ENCODE data around the gene PLPPR5.
"Not testable (repeated sequence)": the region's sequence is repeated elsewhere in the genome, so short reads cannot be mapped to it uniquely, and the experiment has no call there.

Gene PLPPR5, protein sequence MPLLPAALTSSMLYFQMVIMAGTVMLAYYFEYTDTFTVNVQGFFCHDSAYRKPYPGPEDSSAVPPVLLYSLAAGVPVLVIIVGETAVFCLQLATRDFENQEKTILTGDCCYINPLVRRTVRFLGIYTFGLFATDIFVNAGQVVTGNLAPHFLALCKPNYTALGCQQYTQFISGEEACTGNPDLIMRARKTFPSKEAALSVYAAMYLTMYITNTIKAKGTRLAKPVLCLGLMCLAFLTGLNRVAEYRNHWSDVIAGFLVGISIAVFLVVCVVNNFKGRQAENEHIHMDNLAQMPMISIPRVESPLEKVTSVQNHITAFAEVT

DNA sequence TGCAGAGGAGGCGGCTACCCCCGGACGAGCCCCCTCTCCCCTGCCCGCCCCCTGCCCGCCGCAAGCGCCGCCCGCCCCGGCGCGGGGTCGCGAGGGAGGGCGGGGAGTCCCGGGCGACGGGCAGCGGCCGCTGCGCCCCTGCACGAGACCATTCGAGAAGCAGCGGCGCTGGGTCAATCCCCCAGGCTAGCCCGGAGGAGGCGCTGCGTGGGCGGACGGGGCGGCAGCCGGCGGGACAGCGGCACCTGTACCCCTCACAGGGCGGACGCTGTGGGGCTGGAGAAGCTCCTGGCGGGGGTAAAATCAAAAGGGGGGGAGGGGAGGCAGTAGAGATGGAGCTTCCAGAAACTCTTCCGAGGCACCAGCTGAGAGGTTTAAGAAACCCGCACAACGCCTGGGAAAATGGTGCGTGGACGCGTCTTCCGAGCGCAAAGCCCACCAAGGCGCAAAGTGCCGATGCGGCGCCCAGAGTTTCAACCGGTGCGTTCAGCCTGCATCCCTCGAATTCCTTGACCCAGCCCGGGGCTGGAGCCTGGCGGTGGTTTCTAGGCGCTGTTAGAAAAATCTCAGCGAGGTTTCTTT is at the start of gene PLPPR5:
PLPPR5 (minus strand) TSS at position 1 of the 582 bp plus-strand sequence. CDS start 190 bp downstream, outside the sequence.
- peak; percentile 3 for DNase-seq

DNA sequence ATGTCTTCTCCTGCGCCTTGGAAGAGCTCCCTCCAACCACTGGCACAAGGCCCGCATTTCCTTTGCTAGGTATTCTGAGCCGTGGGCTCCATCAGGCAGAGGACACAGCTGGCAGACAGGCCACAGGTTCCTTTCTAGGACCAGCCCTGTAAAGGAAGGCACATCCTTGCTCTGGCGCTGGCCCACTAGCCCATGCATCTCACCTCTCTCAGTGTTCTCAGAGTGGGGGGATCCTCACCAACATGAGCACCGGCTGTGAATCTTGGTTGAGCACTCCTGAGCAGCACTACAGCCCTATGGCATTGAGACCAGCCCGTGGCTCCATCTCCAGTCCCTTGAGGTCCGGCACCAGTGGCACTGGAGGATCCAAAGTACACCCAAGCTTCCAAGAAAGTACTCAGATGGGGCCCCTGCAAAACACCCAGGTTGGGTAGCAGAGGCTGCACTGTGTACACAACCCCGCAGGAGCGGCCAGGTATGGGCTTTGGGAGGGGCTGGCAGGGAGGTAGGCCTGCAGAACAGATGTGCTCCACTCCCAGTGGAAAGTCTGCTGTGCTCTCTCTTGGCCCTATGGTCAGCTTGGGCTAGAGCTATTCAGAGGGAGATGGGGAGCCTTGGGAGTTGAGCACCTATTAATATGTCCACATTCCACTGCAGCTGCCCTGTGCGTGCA is 47.1 kb upstream of the PLPPR5 start:
- DNase-seq: no peak

DNA sequence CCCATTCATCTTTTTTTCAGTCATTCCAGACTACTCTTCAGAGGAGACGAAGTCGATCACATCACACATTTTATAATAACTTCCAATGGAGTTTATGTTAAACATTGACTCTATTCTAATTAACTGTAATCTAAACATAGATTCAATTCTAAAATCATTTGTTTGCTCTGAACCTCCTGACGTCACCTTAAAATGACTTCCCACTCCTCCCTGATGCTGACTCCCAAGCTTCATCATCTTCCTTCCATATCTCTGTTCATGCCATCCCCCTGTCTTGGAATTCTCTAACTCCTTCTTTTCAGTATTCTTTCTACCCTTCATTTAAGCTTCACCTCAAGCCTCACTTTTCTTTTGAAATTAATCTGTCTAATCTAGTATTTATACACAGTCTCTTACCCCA is 45.1 kb upstream of the PLPPR5 start:
- DNase-seq: no peak

DNA sequence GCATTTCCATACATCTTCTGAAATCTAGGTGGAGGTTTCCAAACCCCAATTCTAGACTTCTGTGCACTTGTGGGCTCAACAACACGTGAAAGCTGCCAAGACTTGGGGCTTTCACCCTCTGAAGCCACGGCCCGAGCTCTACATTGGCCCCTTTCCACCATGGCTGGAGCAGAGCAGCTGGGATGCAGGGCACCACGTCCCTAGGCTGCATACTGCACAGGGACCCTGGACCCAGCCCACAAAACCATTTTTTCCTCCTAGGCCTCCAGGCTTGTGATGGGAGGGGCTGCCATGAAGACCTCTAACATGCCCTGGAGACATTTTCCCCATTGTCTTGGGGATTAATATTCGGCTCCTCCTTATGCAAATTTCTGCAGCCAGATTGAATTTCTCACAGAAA is 32.1 kb upstream of the PLPPR5 start:
- DNase-seq: not testable (repeated sequence)

DNA sequence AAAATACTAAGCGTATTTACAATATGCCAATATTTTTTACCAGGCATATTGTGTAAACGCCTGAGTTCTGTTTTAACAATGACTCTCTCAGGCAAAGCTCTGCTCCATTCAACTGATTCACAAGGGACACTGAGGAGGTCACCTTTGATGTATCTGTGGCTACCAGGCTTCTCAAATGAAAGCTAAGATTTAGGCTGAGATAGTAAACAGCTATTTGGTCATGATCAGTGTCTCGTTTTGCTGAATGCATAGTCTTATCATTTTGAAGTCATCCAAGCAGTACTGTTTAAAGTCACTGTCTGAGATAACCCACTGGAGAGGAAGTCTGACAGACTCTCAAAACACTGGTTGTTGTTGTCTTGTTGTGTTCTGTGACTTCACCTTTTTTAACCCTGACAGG is 13.7 kb upstream of the PLPPR5 start:
- DNase-seq: no peak

DNA sequence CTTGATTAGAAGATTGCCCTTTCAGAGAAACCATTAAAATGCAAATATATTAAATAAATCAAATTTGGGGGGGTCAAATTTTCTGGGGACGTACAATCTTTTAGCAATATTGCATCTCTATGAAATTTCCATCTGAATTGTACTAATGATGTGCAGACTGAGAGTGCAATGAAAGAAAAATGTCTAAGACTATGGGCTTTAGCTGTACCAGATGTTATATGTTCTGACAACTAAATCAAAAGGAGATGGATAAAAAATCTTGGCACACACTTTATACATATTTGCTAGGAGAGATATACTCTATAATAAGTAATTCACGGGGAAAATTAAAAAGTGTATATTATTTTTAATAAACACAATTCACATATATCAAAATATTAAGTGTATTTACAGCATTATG is 13.0 kb upstream of the PLPPR5 start:
- no peak for DNase-seq

DNA sequence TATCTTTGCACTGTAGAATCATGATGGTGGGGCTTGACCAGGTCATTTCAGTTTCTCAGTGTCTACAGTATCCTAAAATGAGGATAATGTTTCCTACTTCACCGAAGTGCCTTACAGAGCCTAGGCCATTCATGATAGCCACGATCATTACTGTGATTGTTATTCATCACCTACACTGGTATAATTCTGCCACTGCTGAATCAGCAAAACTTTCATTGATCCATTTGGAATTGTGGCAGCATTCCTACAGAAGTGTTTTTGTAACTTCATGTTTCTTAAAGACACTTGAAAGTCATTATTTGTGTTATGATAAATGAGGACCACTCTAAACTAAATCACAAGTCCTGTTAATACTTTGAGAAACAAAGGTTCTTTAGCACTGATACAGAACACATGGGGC is 6.0 kb upstream of the PLPPR5 start:
- DNase-seq: no peak

DNA sequence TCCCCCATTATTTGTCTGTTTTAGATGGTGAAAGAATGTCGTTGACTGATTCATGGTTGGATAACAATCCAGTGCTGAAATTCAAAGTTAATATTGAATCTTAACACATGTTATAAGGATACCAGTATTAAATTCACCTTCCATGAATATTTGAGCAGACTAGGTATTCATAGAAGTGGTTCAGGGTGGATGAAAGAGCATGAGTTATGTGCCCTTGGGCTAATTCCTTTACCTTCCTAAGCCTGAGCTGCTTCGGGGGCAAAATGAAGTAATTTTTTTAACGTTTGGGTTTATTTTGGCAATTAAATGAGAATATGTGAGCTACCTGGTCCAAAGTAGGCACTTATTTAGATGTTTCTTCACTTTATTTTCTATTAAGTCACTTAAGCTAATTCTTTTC is 2.7 kb upstream of the PLPPR5 start:
- DNase-seq: no peak

DNA sequence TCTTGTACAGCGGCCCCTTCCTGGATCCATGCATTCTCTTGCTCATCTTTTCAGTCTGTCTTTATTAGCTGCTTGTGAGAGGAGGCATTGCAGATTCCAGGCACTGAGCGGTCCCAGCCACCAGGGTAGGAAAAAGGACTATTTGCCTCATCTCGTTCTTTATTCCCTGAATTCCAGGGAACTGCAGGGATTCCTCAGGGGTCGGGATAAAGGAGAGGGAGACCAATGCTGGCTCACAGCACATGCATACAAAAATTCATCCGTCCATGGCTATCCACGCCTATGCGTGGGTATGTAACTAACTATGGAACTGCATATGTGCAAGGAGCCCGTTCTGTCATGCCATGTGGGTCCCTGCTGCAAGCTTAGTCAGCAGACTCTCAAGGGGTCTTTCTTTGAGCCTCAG is 879 bp upstream of the PLPPR5 start:
- no peak for DNase-seq

DNA sequence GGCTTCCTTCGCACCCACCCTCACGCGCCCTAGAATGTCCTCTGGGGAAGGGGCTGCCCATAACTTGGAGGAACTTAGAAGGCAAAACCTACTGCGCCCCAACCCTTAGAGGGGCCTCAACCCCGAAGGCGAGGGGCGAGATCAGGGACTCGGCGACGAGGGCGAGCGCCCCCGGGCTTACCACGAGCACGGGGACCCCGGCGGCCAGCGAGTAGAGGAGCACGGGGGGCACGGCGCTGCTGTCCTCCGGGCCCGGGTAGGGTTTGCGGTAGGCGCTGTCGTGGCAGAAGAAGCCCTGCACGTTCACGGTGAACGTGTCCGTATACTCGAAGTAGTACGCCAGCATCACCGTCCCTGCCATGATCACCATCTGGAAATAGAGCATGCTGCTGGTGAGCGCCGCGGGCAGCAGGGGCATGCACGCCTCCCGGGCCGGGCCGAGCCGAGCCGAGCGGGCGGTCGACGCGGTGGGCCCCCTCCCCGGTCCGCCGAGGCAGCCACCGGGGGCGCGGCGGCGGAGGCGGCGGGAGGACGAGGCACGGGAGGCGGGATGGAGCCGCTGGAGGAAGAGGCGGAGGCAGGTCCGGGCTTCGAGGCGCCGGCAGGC is 304 bp downstream of the PLPPR5 start:
- peak; percentile 6 for DNase-seq

DNA sequence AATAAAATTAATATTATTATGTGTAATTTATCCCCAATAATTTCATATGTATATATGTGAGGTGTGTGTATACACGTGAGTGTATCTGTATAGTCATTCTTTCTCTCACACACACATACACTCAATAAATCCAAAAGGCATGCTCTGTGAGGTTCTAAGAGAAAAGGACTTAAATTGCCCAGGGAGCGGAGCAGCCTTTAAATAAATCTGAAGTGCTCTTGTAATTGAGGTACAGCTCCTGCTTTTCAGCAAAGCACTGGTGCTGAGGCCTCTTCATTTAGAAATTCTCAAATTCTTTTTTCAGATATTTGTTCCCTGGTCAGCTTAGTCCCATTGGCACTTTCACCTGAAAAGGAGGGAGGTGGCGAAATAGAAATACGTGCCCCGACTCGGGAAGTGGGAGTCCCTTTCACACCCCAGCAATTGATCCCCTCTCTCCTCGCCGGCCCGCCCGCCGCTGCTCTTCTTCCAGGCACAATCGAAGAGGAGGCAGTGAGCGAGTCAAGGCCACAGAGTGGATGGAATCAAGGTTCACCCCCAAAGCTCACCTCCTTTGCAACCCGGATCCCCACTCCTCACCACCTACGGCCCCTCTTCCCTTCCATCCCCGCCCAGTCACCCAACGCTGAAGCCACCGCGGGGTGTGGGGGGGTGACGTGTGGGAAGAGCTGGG is 944 bp downstream of the PLPPR5 start:
- DNase-seq: no peak

DNA sequence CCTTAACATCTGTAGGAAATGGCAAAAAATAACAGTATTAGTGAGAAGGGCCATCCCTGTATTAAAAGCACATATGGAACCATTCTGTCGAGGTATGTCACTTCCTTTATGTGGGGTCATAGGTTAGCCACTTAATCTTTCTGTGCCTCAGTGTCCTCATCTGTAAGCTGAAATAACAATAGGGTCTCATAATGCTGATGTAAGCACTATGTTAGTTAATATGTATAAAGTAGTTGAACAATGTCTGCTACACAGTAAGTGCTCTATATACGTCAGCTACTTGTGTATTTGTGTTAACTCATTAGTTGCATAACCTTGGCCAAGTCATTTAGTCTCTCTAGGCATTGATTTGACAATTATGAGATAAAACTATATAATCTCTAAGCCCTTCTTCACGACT is 11.8 kb downstream of the PLPPR5 start:
- no peak for DNase-seq

DNA sequence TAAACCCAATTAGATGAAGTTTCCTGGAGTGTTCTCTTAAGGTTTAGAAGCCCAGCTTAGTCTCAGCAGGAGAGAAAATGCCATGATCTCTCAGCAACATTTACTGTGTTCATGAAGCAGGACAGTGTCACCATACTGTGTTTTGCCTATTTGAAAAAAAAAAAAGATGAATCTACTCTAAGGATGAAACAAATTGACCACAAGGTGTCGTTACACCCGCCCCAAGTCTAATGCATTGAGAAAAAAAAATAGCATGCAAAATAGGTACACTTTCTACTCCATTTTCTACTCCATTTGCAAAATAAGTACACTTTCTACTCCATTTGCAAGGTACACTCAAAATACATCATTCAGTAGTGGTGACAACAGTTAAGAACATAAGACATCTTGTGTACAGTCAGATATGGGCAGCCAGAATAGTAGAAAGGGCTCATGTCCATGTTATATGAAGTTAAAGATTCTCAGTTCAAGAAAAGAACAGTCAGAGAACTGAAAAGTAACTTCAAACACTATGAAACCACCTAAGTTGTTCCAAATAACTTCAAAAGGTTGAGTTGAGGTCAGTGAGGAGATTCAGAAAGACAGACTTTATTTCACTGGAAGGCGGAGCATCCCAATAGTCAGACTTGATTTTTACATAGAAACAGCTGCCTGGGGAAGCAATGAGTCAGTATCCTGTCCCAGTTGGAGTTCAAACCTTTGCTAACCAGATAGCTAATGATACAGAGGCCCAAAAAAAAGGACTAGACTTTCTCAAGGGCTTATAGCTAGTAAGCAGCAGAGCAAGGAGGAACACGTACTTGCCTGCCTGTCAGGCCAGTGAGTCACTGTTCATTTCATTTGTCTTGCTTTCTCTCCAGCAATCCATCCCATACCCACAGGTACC is 13.3 kb downstream of the PLPPR5 start:
- no peak for DNase-seq

DNA sequence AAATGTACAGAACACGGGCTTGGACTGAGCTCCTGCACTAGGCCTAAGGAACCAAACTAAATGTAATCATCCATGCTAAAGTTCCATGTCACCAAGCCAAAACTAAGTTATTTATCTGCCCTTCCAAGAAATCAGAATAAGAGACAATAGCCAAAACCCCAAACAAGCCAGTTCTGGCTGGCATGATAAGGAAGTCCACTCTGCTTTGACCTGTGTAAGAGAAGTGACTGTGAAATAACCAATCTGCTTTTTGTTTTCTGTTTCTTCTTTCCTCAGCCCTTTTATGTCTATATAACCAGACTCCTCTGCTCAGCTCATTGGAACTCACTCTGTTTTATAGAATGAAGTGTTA is 15.1 kb downstream of the PLPPR5 start:
- no peak for DNase-seq

DNA sequence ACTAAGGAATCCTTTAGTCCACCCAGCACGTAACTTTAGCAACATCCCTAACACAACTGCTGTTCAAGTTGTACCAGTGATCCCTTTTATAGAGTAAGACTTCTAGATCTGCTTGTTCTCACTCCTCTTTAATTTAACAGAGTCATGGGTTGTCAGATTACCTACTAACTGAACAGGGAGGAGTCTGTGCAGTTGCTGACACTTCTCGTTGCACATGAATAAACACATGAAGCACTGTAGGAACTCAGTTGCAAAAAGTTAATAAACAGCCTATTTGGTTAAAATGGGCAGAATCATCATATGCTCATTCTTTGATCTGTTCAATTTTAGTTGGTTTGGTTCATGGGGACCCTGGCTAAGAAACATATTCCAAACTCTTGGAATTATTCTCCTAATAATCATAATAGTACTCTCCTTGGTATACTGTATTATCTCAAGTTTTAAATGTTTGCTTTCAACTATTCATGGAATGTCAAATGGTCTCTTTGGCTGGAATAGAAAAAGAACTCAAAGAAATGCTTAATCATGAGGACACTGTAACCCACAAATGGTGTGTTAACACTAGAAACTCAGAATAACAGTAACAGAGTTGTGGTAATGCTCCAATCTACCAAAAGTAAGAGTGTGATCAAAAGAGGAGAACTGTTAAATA is 15.6 kb downstream of the PLPPR5 start:
- no peak for DNase-seq

DNA sequence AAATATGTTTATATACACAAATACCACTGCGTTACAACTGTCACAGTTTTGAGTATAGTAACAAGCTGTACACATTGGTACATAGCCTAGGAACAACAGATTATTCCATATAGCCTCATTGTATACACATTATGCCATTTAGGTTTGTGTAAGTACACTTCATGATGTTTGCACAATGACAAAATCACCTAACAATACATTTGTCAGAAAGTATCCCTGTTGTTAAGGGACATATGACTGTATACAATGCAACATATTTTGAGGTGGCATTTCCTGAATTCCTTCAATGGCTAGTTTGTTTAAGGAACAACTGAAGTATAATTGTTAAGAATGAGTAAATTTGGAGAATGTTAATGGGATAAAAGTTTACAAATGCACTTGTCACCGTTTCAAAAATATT is 19.0 kb downstream of the PLPPR5 start:
- DNase-seq: no peak

DNA sequence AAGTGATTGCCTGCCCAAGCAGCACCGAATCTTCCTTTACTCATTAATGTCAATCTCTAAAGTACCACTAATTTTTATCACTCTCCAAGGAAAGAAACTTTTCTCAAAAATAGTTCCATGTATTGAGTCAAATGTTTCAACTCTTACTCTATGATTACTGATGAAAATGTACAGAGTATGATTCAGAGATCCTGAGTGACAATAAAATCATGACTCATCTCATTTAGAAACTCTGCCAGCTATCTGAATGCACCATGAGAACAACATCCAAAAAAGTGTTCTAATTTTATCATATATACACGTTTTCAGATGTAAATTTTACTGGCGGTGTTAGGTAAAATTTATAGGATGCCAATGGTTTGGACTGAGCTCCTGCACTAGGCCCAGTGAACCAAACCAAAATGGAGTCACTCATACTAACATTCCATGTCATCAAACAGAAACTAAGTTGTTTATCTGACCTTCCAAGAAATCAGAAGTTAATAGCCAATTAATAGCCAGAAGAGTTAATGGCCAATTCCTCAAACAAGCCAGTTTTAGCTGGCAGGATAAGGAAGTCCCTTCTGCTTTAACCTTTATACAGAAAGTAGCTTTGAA is 22.6 kb downstream of the PLPPR5 start:
- DNase-seq: no peak

DNA sequence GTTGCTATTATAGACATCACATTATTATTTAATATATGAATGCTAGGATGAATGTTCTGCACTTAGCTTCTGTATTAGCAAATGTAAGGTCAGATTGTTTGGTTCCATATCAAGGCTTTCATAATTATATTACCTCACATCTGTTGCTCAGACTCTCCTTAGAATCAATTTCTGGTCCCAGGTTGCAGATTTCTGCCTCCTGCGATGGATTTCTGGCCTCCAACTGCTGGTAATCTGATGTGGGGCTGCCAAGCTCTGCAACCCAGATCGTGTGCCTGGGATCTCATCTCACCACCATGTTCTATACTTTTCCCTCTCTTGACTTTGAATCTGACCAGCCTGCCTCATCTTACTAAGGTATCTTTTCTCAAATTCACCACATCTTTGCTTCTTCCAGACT is 25.2 kb downstream of the PLPPR5 start:
- no peak for DNase-seq

DNA sequence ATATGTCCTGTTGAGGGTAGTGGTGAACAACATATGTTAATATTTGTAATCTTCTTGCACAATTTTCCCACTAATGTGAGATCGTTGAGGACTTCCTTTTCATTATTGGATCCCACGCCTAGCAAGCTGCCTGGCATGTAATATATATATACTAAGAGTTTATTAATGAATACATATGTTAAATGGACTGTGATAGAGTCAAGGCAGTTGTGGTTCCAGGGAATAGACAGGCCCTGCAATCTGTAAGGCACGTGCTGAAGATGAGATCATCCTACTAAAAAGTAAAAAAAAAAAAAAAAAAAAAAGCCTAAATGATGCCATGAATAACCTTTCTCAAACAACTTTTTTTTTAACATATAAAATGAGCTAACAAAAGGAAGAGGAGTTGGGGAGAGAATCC is 28.9 kb downstream of the PLPPR5 start:
- DNase-seq: no peak

DNA sequence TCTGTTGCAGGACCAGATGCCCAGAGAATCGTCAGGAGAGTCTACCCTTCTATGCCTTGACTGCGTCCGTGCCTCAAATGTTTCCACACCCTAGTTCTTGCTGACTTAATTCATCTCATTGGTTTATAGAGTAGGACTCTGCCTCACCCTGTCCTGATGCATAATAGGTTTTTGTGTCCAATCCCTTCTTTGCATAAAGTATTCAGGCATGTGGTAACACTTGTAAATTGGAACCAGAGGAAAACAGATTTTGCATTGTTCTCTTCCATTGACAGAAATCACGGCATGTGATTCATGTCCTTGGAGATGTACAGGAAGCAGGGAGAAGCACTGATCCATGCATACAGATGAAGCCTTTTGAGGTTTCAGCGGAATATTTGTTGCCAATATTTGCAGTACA is 29.5 kb downstream of the PLPPR5 start:
- no peak for DNase-seq

DNA sequence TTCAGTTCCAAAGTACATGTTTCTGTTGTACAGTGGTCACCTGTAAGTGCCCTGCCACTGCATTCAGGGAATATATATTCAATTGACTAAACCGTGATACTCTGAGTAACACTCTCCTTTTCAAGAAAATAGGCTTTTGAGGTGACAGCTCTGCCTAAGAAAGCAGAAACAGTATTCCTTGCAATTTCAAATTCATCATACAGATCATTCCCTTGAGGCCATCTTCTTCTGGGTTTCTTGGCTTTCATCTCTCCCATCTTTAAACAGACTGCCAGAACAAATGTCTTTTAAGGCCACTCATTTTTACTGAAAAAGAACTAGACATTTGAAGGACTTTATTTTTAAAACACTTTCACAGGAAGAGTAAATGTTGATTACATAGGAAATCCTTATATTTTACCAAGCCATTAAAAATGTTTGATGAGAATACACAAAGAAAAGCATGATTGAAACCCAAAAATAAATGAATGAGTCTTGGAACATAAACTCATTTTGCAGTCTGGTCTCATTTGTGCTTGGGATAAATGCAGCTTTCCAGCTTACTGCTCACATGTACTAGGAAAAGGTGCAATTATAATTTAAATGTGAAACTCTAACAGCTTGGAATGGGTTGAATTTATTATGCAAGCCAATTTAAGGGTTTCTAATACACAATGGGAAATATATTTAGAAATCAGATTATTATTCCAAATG is 34.7 kb downstream of the PLPPR5 start:
- no peak for DNase-seq
